Right ventricle myocardium superior (tissue), 1 donor: Measurements from ENCODE around the gene DOCK9. TPM values are rescaled to one million over a fixed set of nuclear protein-coding genes. Genes with fewer than 3 reads are reported as not detected.
A peak's percentile ranks its signal among the peaks of the same experiment; 100 is the strongest.

Experiments used
- ATAC-seq: fragments of 200-7000 bp; cut with Tn5 transposase; one replicate; pipeline ENCODE4 v1.9.1; 2020; ENCODE audit warnings: mild to moderate bottlenecking; ENCODE audit not compliant: poor library complexity
- DNase-seq: peaks from one replicate; pipeline ENCODE4 v3.0.0-alpha.2; 2020
- intact Hi-C: fragments of 100-400 bp; cut with DNase I; formaldehyde crosslinking; loops from one replicate; pipeline ENCODE4 v1.11.2; 2022
- total RNA-seq: library from RNA; stranded (reverse); fragmentation: NEBNext Ultra II Directional; extraction: Animal tissue kit (Norgen Biotek cat#: 25700); gene quantifications from one replicate; pipeline ENCODE4 v1.2.1, GENCODE V29; 2021
- donor health status: DM: no; HTN: yes; CAD: no; lungs with severe emphysema.

DOCK9 gene
- total RNA-seq, 1 donor from 2014 or later: 28.3 TPM

DNA sequence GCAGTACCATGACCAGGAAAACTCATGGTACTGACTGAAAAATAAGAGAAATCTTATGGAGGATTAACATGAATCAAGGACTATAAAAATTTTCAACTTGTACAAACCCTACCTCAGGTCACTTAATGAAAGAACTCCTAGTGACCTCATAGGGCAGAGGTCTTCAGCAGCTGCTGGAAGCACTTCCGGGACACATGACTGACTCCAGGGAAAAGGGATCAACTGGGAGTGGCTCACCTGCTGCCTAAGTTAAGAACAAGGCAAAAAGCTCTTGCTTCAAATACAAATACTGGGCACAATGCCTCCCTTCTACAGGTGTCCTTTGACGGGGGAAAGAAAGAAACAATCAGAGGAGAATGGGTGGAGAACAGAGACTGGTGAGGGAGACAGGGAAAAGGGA is 18.6 kb downstream of the DOCK9 start:
- no peak for ATAC-seq
- DNase-seq: no peak
- intact Hi-C loops: no loop called here

DNA sequence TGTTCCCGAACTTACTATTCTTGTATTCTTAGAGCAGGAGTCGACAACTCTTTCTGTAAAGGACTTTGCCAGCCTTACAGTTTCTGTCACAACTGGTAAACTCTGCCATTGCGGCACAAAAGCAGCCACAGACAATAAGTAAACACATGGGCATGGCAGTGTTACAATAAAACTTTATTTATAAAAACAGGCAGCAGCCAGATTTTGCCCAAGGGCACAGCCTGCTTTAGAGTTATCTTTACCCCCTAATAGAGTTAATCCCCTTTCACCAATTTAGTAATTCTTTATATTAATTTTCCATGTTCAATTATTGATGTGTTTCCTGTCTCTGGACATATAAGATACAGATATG is 19.4 kb downstream of the DOCK9 start:
- DNase-seq (no peak), ATAC-seq (no peak)
- intact Hi-C loops: no loop called here

DNA sequence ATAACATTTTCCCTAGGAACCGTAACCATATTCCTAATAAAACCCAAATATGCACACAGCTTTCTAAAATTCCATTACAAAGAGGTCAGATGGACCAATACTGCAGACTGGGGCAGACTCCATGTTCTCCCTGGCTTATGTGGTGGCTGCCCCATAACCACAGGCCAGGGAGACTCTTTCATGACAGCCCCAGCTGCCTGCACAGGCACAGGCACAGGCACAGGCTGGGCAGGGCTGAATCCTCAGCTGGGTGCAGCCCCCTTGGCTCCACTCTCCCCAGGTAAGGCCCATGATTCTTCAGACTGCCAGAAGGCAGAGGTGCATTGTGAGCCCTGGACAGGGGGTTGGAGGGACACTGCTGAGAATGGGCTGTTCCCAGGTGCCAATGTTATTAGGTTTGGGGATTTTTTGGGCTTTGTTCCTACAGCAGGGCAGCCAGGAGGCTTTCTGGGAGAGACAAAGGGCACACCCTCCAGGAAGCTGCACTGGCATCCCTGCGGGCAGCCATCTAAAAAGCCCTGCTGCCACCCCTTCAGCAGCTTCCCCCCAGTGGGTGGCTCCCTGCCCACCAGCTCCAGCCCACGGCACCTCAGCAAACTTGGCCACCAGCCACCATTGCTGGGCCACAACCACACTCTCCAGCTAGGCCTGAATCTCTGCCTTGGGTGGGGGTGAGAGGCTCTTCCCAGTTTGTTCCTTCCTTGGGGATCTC is 20.0 kb downstream of the DOCK9 start:
- DNase-seq: no peak
- ATAC-seq: no peak
- intact Hi-C loops: no loop called here

DNA sequence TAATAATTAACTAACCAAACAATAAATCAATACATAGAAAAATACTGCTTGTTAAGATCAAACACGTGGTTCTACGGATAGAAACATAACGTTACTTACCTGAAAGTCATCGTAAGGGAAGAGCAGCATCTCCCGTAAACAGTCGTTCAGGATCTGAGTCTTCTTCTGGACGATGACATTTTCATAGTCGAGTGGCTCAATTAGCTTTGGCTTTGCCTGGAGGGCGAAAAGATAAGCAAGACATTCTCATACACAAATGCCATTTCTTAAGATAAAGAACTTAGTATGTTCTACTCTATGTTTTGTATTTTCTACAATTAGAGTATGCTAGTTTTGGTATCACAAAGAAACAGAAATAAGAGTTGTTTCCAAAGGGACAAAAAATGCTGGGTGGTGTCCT is 22.5 kb downstream of the DOCK9 start:
- intact Hi-C loops: no loop called here
- DNase-seq (no peak), ATAC-seq (no peak)

DNA sequence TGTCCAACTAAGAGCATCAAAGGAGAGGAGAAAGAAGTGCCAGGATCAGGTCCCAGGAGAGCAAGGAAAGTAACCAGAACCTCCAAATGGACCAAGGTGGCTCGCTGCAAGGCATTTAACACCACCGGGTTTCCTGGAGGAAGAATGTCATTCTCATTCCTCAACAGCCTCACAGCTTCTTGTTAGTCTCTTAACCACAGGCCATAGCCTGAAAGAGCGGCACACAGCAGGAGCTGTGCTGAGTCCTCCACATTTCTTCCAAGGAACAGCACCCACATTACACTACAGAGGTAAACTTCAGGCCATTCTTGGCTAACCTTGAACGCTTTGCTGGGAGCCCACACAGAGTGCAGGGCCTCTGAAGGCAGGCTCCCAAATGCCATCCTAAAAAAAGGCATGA is 23.6 kb downstream of the DOCK9 start:
- ATAC-seq (no peak), DNase-seq (no peak)
- intact Hi-C loops: no loop called here

DNA sequence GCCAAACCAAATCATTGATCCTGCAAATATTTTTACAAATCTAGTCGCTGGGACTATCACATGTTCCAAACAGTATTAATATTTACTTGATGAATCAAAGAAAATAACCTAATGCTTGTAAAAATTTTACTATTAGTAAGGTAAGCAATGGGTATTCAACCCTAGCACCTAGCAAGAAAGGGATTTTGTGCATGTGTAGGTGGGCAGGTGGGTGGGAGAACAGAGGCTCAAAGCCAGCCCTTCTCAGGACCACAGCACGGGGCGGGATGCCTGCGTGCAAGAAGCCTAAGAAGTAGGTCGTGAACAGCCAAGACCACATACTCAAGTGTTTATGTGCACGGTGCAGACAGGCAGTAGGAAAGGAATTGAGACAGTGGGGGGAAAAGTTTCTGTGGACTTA is 26.6 kb downstream of the DOCK9 start:
- no peak for DNase-seq
- intact Hi-C loops: no loop called here
- ATAC-seq: no peak

DNA sequence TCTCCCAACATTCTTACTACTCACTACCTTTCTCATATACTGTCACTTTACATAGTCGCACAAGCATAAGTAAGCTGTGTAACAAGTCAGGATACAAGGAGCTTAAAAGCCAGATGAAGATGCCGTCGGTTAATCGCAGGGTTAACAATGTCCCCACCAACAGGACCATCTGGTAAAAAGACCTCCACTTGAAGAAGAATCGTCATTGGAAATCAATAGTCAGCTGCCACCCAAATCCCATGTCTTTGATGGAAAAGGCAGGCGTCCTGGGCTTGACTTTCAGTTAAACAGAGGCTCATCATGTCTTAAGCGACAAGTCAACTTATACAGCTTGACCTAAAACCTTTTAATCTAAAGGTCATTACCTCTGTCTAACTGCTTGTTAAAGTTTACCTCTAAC is 27.2 kb downstream of the DOCK9 start:
- ATAC-seq (no peak), DNase-seq (no peak)
- intact Hi-C loops: no loop called here

DNA sequence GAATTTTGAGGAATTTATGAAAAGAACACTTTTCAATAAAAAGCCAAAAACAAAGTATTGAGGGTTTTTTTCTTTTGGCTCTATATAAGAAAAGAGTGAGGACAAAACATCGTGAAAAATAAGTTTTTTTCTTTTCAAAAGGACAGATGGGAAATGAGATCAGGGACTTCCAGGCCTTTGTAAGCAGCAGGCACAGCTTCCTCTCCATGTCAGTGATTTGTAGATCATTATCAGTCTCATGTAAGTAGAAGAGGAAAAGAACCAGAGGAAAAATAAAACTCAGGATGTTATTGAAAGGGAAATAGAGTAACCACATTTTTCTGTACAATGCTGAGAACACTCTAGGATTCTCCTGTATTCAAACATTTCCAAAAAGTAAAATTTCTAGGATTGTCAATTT is 29.9 kb downstream of the DOCK9 start:
- ATAC-seq (no peak), DNase-seq (no peak)
- intact Hi-C loops: no loop called here

DNA sequence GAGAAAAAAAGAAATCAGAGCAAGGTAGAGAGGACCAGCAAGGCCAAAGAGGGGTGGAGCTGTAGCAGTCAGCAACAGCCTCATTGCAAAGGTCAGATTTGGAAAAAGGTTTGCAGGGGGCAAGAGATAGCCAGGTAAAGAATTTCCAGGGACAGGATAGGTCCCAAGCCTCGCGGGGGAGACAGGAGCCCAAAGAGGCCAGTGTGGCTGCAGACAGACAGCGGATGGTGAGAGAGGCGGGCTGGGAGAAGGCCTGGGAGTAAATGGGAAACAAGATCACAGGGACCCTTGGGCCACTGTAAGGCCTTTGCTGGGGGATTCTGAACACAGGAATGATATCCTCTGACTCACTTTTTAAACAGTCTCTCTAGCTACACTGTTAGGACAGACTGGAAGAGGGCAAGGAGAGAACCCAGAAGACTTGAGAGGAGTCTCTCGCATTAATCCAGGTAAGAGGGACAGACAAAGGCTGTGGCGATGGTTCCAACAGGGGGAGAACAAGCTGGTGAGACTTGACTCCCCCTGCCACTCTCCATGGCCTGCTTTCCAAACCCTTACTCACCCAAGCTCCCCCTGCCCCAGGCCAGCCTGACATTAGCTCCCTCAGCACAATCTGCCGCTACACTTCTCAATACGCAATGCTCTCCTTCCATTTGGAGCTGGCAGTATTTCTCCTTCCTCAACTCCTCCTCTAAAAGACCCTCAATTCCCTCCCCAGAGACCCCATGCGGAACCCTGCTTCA is 31.8 kb downstream of the DOCK9 start:
- ATAC-seq (no peak), DNase-seq (no peak)
- intact Hi-C loops: no loop called here

DNA sequence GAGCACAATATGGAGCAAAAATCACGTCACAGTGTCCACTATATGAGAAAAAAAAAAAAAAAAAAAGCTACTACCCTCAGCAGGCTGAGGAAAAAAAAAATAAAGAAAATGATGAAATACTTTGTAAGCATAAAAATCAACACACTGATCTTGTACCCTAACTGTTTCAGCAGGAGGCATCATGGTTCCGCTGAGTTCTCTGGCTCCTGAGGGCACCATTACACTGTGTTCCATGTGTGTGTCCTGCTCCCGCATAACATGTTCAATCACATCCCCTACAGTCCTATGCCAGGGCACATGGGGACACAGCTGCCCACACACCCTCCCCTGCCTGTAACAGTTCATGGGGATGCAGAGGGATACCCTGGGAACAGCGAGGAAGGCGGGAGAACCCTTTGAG is 33.5 kb downstream of the DOCK9 start:
- no peak for DNase-seq
- ATAC-seq: no peak
- intact Hi-C loops: no loop called here

DNA sequence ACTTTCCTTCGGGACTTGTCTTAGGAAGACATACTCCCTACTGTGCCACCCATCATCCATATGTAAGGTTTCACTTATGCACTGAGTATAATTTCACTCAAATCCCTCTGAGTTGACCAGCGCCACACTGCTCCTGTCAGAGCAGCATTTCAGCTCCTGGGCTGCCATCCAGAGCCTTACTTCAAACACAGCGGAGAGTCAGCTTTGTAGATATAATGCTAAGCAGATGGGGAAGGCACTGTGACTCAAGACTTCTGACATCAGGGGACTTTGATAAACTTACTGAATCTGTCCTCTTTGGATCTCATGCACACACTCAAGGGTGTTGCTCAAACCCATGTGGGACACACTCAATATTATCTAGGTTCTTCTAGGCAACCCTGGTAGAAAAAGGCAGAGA is 34.9 kb downstream of the DOCK9 start:
- DNase-seq: no peak
- intact Hi-C loops: no loop called here
- ATAC-seq: peak; percentile 8

DNA sequence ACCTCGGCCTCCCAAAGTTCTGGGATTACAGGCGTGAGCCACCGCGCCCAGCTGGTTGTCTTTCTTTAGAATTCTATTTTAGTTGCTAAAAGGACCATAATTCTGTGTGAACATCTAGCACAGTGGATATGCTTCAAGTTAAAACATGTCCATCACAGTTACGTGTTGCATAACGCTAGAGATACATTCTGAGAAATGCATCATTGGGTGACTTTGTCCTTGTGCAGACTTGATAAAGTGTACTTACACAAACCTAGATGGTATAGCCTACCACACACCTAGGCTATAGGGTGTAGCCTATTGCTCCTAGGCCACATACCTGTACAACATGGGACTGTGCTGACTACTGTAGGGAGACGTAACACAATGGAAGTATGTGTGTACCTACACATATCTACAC is 35.4 kb downstream of the DOCK9 start:
- intact Hi-C loops: no loop called here
- ATAC-seq (no peak), DNase-seq (no peak)

DNA sequence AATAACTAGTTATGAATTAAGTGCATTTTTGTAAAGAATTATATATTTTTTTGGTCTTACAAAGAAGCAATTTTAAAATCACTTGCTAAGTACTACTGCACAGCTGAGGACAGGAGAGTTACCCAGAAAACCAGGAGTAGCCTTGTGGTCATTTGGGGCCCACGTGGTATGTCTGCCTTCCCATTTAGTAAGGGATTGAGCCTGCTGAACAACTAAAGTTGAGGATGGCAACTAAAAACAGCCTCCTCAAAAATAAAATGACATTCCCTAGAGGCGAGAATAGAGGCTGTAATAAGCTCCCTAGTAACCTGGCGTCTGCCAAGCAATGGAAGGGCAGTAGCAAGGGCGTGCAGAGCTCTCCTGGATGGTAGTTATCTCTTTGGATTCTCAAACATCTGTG is 36.3 kb downstream of the DOCK9 start:
- DNase-seq: no peak
- intact Hi-C loops: no loop called here
- no peak for ATAC-seq

DNA sequence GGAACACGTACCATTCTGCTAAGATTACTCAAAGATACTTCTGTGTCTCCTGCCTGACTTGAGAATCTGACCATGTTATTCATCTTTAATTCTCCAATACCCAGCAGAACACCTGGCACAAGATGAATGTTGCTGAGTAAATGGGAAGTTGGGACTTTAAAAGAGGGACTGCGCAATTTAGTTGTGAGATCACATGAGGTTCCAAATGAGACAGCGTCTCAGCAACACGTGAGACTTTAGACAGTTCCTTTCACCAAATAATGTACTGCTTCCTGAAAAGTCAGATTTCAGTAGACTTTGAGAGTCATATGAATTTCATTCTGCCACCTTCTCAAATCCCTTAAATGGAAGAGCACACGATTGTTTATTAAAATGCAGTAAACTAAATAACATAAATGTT is 36.7 kb downstream of the DOCK9 start:
- no peak for ATAC-seq
- DNase-seq: no peak
- intact Hi-C loops: no loop called here

DNA sequence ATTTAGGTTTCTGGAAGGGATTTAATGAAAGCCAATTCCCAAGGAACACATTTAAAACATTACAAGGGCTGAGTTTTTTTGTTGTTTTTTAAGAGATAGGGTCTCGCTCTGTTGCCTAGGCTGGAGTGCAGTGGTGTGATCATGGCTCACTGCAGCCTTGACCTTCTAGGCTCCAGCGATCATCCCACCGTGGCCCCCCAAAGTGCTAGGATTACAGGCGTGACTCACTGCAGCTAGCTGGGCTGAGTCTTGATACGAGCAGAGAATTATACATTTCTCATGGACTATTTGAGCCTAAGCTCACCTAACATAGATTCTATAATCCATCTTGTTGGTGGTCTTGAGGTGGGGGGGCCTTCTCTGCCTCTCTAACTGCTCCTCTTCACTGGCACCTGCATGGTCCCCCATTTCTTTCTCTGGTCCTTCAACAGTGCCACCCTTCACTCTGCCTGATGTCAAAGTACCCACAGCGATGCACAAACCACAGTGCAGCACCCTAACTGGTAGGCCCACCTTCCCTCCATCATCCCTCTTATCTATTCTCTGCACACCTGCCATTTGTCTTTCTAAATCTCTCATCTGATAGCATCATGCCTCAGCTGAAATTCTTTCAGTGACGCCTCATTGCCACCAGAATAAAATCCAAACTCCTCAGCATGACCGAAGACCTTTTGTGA is 37.4 kb downstream of the DOCK9 start:
- ATAC-seq: no peak
- DNase-seq: no peak
- intact Hi-C loops: no loop called here

DNA sequence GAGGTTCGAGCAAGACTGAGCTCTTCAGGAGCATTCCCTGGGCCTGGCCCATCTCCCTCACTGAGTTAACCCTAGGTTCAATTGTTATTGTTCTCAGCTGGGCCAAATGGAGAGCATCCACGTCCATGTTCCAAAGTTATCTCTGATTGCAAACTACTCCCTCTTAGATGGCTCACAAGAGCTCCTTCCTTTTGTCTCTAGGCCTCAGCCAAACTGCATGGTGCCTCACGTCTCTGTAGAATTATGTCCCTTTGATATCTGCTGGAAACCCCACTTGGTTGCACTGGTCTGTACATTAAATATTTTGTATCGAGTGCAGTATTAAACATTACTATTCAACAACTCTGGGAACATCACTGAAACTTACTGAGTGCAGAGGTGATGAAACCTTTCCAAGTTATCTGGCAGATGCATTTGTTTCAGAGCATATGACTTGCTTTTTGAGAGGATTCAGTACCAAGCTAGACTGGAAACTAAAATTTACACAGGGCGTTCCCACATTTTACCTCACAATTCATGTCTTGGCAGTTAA is 38.1 kb downstream of the DOCK9 start:
- intact Hi-C loops: no loop called here
- DNase-seq (no peak), ATAC-seq (peak; percentile 60)

DNA sequence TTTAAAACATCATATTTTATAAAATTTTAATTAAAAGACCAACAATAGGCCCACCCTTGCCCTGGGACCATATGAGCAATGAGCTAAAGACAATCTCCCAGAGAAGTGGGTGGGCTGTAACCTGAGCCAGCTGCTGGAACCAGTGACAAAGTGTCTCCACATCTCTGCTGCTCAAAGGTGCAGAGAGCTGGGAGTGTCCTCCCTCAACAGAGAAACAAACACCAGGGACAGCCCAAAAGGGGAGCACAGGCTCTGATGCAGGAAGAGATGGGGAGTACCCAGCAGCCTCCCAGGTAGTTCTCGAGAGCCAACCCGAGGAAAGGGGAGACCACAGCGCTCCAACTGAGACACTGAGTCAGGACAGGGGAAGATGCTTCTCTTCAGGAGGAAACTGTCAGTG is 39.1 kb downstream of the DOCK9 start:
- intact Hi-C loops: no loop called here
- no peak for DNase-seq
- ATAC-seq: no peak

DNA sequence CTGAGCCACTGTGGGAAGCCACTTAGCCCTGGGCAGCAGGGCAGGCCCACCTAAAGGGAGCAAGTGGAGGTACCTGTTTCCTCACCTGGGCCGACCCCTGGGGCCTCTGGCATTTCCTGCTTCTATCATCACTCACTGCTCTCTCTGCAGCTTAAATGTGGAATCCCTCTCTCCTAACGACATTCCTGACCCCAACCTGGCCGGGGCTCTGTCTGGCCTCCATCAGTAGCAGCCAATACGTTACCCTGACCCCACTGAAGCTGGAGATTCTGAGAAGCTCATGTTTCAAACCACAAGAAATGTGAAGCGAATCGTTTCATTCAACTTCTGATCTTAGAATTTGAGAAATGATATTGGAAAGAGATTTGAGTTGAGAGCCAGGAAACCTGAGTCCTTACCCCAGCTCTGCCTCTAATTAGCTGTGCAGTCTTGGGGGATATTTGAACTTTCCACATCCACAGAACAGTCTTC is 39.9 kb downstream of the DOCK9 start:
- ATAC-seq: no peak
- intact Hi-C loops: no loop called here
- no peak for DNase-seq

DNA sequence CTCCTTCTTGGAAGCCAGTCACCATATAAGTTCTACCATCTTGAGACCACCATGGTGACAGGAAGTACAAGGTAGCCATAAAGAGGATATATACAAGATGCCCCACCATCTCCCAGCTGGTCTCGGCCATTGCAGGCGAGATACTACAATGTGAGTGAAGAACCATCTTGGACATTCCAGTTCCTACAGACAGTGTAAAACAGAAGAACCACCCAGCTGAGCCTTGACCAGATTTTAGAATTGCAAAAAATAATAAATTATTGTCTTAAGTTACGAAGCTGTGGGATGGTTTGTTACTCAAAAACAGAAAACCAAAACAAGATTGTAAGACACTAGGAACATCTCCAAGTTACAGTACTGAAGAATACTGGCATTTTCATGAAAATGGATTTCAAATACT is 43.6 kb downstream of the DOCK9 start:
- intact Hi-C loops: no loop called here
- no peak for ATAC-seq
- no peak for DNase-seq

DNA sequence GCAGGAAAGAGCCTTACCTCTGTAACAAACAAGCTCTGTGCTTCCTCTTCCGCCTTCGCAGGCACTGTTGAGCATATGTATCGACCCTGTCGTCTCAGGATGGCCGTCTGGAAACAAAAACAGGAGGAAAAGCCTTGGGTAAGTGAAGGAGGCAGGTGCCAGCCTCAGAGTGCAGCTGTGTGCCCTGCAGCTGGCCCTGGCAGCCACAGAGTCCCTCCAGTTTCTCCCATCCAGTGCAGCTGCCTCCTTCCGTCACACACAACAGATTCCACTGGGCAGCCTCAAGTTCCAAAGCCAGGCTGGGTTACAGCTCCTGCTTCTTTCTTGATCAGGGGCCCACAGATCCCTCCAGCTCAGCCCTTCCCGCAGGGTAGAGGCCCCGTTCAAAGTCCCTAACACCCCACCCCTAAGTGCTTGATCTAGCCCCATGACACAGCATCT is 47.7 kb downstream of the DOCK9 start:
- DNase-seq (no peak), ATAC-seq (no peak)
- intact Hi-C loops: no loop called here
